Smooth muscle cell (in vitro differentiated cells): ENCODE measurements around the gene RCSD1. TPM values are rescaled to one million over a fixed set of nuclear protein-coding genes. Genes with fewer than 3 reads are reported as not detected.

Experiments
- DNase-seq: peaks from one replicate; lab custom pipeline; 2025; ENCODE audit not compliant: unreplicated experiment; lab: John Stamatoyannopoulos, UW
- H2AFZ ChIP-seq: fragments of 200-600 bp; sonication (generic); 2 replicates; pipeline ENCODE4 v1.6.0; 2016; ENCODE audit warnings: antibody characterized with exemption, low read depth, mild to moderate bottlenecking
- H3F3A ChIP-seq: fragments of 200-600 bp; sonication (generic); 2 replicates; pipeline ENCODE4 v1.6.0; 2017; ENCODE audit warnings: antibody characterized with exemption, low read depth
- H3K27ac ChIP-seq: fragments of 200-600 bp; sonication (generic); 2 replicates; pipeline ENCODE4 v1.5.1; 2016; ENCODE audit warnings: low read depth, mild to moderate bottlenecking
- H3K27me3 ChIP-seq: fragments of 200-600 bp; sonication (generic); 2 replicates; pipeline ENCODE4 v1.6.1; 2016; ENCODE audit warnings: low read depth, mild to moderate bottlenecking
- H3K36me3 ChIP-seq: fragments of 200-600 bp; sonication (generic); 2 replicates; pipeline ENCODE4 v1.5.1; 2016; ENCODE audit warnings: low read depth
- H3K4me1 ChIP-seq: fragments of 200-600 bp; sonication (generic); 2 replicates; pipeline ENCODE4 v1.5.1; 2016; ENCODE audit warnings: low read depth
- H3K4me2 ChIP-seq: fragments of 200-600 bp; sonication (generic); 2 replicates; pipeline ENCODE4 v1.6.0; 2016; ENCODE audit warnings: mild to moderate bottlenecking
- H3K4me3 ChIP-seq: fragments of 200-600 bp; sonication (generic); 2 replicates; pipeline ENCODE4 v1.5.1; 2016; ENCODE audit warnings: mild to moderate bottlenecking
- H3K79me2 ChIP-seq: fragments of 200-600 bp; sonication (generic); 2 replicates; pipeline ENCODE4 v1.6.0; 2016; ENCODE audit warnings: low read depth, mild to moderate bottlenecking
- H3K9ac ChIP-seq: fragments of 200-600 bp; sonication (generic); 2 replicates; pipeline ENCODE4 v1.6.0; 2016; ENCODE audit warnings: low read depth
- H3K9me3 ChIP-seq: fragments of 200-600 bp; sonication (generic); replicated peaks from 2 replicates; pipeline ENCODE4 v1.5.1; 2016; ENCODE audit warnings: low read depth
- H4K20me1 ChIP-seq: fragments of 200-600 bp; sonication (generic); 2 replicates; pipeline ENCODE4 v1.6.0; 2016; ENCODE audit warnings: low read depth
- CTCF ChIP-seq: fragments of 200-600 bp; sonication (generic); IDR thresholded peaks from 2 replicates; pipeline ENCODE4 v1.5.1; 2017; ENCODE audit warnings: borderline replicate concordance, mild to moderate bottlenecking, antibody characterized with exemption; ENCODE audit not compliant: insufficient read depth, poor library complexity, severe bottlenecking
- WGBS: methylation state at CpG from one replicate; pipeline ENCODE4 v1.1.7; 2016; ENCODE audit warnings: low lambda C conversion rate; 5-methylcytosine and 5-hydroxymethylcytosine counted together
- polyA plus RNA-seq: library from polyadenylated mRNA; unstranded; fragments of >200 nt; fragmentation: Nextera tagmentation; extraction: Ambion mirVana; gene quantifications from 2 replicates; pipeline ENCODE4 v1.2.1, GENCODE V29; 2016
- total RNA-seq: library from RNA; depleted of rRNA; stranded (reverse); fragments of >200 nt; gene quantifications from 2 replicates; pipeline ENCODE4 v1.2.3, GENCODE V29; 2014

Gene RCSD1
- total and polyA plus RNA-seq, 2 experiments from 2014 or later = 0.40 TPM; not detected in 1

GRCh38 chr1:167744901-167745300 lies 114.9 kb downstream of the RCSD1 start:
- Histone ChIP-seq H2AFZ (no peak overlapping the region), H3K27me3 (no peaks in the 10 kb centered on the region), H3K9ac (no peak overlapping the region), H4K20me1 (peaks cover 100% of the 10 kb centered on the region), H3K4me1 (peaks cover 14% of the 10 kb centered on the region), H3F3A (peaks cover 6% of the 10 kb centered on the region), H3K4me2 (no peak overlapping the region), H3K27ac (no peak overlapping the region), H3K4me3 (no peak overlapping the region), H3K79me2 (peaks cover 100% of the 10 kb centered on the region), H3K36me3 (no peaks in the 10 kb centered on the region), H3K9me3 (no peaks in the 10 kb centered on the region)
- DNase-seq = no peak
- no peak for TF ChIP-seq CTCF
- 73% methylated on average over 3 of the region's 3 CpGs for WGBS

GRCh38 chr1:167746013-167746672 lies 116.1 kb downstream of the RCSD1 start:
- no peaks in the 10 kb centered on the region for H3K27me3 ChIP-seq
- TF ChIP-seq CTCF = no peak
- peaks cover 100% of the 10 kb centered on the region for H4K20me1 ChIP-seq
- H3K36me3 ChIP-seq = no peaks in the 10 kb centered on the region
- no peak overlapping the region for H2AFZ ChIP-seq
- no peak overlapping the region for H3K4me3 ChIP-seq
- peaks cover 14% of the 10 kb centered on the region for H3K4me1 ChIP-seq
- H3K27ac ChIP-seq = no peak overlapping the region
- DNase-seq = no peak
- no peaks in the 10 kb centered on the region for H3F3A ChIP-seq
- no peak overlapping the region for H3K9ac ChIP-seq
- WGBS = 68% methylated on average over 5 of the region's 5 CpGs
- no peaks in the 10 kb centered on the region for H3K9me3 ChIP-seq
- H3K79me2 ChIP-seq = peaks cover 100% of the 10 kb centered on the region
- no peak overlapping the region for H3K4me2 ChIP-seq

- H3K9ac ChIP-seq = no peak overlapping the region
- no peaks in the 10 kb centered on the region for H3F3A ChIP-seq
- TF ChIP-seq CTCF = no peak
- H3K4me3 ChIP-seq = no peak overlapping the region
- H4K20me1 ChIP-seq = peaks cover 100% of the 10 kb centered on the region
- 89% methylated on average over 7 of the region's 7 CpGs for WGBS
- H2AFZ ChIP-seq = no peak overlapping the region
- no peaks in the 10 kb centered on the region for H3K27me3 ChIP-seq
- H3K79me2 ChIP-seq = peaks cover 100% of the 10 kb centered on the region
- H3K4me1 ChIP-seq = peaks cover 10% of the 10 kb centered on the region
- no peak for DNase-seq
- H3K4me2 ChIP-seq = no peak overlapping the region
- no peaks in the 10 kb centered on the region for H3K9me3 ChIP-seq
- no peaks in the 10 kb centered on the region for H3K36me3 ChIP-seq
- peak overlapping the region; percentile 40 for H3K27ac ChIP-seq
Measured at GRCh38 chr1:167746988-167747655, 117.1 kb downstream of the RCSD1 start.
